Activated T-cell treated with anti-CD3 and anti-CD28 coated beads, Interleukin-2, amount 50 U/mL, for 72 hours (primary cell): ENCODE measurements around the gene CCDC197. TPM values are rescaled to one million over a fixed set of nuclear protein-coding genes. Genes with fewer than 3 reads are reported as not detected.
A peak's percentile ranks its signal among the peaks of the same experiment; 100 is the strongest.

Experiments used
- ATAC-seq, 2 donors: fragments of 150-1000 bp; cut with Tn5 transposase; replicated peaks in 1 of 2; 2 replicates each; pipeline ENCODE4 v1.10.0; 2021; ENCODE audit warnings: moderate library complexity in 2 of 2, mild to moderate bottlenecking in 1 of 2
- DNase-seq, 2 donors: peaks; one replicate each; pipeline ENCODE4 v3.0.0; 2021 to 2022; ENCODE audit warnings: mixed read lengths in 1 of 2
- H3K27ac Mint-ChIP-seq: one replicate; pipeline ENCODE4 v1.8.0; 2022; ENCODE audit warnings: mild to moderate bottlenecking, moderate library complexity, mixed read lengths
- H3K27me3 Mint-ChIP-seq: one replicate; pipeline ENCODE4 v1.8.0; 2022; ENCODE audit warnings: low read depth, mixed read lengths
- H3K36me3 Mint-ChIP-seq, 2 donors: one replicate each; pipeline ENCODE4 v1.8.0; 2022; ENCODE audit warnings: mixed read lengths in 2 of 2, mild to moderate bottlenecking in 1 of 2; ENCODE audit not compliant: insufficient read depth in 2 of 2
- H3K4me1 Mint-ChIP-seq: one replicate; pipeline ENCODE4 v1.8.0; 2022; ENCODE audit warnings: low read depth, mixed read lengths
- H3K4me3 Mint-ChIP-seq, 2 donors: one replicate each; pipeline ENCODE4 v1.8.0; 2022; ENCODE audit warnings: mild to moderate bottlenecking in 2 of 2, mixed read lengths in 2 of 2, moderate library complexity in 2 of 2
- H3K9me3 Mint-ChIP-seq, 2 donors: one replicate each; pipeline ENCODE4 v1.8.0; 2022; ENCODE audit warnings: mixed read lengths in 2 of 2
- total RNA-seq, 2 donors: library from RNA; stranded (reverse); gene quantifications; one replicate each; pipeline ENCODE4 v1.2.3, GENCODE V29; 2022

The CCDC197 gene
- total RNA-seq, 2 donors from 2014 or later = 1.6 to 2.2 TPM

DNA sequence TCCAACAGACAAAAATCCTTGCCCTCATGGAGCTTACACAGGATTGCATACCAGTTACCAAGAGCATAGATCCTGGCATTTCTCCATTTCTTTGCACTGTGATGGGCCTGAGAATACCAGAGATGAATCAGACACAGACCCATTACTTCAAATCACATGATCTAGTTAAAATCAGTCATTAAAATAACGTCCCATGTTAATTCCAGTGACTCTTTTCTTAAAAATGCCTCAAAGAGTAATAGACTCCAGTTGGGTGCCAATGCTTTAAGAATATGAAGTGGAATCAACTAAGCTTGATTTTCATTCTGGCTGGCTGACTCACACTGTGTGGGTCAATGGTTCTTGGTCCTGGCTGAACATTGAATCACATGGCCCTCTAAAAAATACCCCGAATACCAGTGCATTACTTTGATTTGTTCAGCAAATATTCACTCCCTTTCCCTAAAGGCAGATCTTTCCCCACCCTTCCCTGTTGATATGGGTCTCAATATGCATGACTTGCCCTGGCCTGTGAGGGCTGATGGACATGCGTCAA lies 31.7 kb upstream of the CCDC197 start:
- peak overlapping the region; percentile 15 for H3K27ac Mint-ChIP-seq
- H3K36me3 Mint-ChIP-seq = peaks cover 10 to 16% of the 10 kb centered on the region in 2 donors
- DNase-seq (no peak), ATAC-seq (no peak)
- H3K4me3 Mint-ChIP-seq = peak overlapping the region in 1 of 2 donors; percentile 75
- H3K9me3 Mint-ChIP-seq = peaks cover 6% of the 10 kb centered on the region in 2 donors
- peaks cover 90% of the 10 kb centered on the region for H3K4me1 Mint-ChIP-seq
- H3K27me3 Mint-ChIP-seq = no peaks in the 10 kb centered on the region

DNA sequence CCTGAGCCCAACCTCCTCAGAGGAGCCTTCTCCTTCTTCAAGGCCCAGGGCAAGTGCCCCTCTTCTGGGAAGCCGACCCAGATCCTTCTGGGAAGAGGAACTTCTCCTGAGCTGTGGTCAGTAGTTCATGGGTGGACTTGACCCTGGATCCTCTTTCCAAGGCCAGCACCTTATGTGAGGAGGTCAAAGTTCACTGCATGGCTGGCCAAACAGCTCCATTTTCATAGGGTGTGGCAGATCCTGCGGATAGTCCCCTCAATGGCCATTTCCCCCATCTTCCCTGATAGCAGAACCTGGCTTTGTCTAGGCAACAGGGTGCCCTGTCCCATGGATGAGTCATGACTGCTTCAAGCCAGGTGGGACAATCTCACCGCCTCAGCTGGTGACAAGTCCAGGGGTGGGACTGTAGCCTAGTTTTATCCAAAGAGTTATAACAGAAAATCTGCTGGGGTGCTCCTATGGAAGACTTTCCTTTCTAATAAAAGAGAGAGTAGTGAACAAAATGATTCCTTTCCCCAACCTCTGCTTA lies 31.1 kb upstream of the CCDC197 start:
- H3K36me3 Mint-ChIP-seq = peaks cover 10 to 16% of the 10 kb centered on the region in 2 donors
- H3K4me1 Mint-ChIP-seq = peaks cover 90% of the 10 kb centered on the region
- no peak overlapping the region for H3K27ac Mint-ChIP-seq
- peaks cover 6% of the 10 kb centered on the region in 2 donors for H3K9me3 Mint-ChIP-seq
- ATAC-seq (no peak), DNase-seq (no peak)
- no peaks in the 10 kb centered on the region for H3K27me3 Mint-ChIP-seq
- H3K4me3 Mint-ChIP-seq = no peak overlapping the region

DNA sequence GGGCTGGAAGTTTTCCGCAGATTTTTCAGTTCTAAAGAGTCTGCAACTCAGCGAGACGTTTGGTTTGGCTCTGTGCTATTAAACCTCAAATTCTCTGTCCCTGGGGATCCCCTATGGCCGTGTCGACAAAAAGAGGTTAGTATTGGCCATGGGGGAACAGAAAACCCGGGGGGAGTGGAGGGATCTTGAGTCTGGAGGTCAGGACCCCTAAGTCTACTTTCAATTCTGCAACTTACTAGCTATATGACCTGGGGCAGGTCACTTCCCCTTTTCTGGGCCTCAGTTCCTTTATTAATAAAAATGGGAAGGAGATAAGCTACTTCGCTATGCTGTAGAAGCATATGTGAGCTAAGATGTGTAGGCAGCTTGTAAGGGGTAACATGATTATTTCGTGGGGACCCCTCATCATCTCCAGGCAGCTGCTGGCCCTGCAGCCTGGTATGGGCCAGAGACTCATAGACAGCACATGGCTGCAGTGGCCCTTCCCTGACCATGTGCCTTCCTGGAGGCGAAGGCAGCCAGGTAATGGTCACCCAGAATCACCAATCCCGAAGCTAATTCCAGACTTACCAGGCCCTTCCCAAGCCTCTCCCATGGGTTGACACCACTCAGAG lies 29.4 kb upstream of the CCDC197 start:
- Mint-ChIP-seq H3K36me3 (peaks cover 8 to 11% of the 10 kb centered on the region in 2 donors), H3K27me3 (no peaks in the 10 kb centered on the region), H3K4me3 (no peak overlapping the region), H3K4me1 (peaks cover 90% of the 10 kb centered on the region), H3K27ac (no peak overlapping the region), H3K9me3 (peaks cover 6% of the 10 kb centered on the region in 2 donors)
- ATAC-seq (no peak), DNase-seq (no peak)

DNA sequence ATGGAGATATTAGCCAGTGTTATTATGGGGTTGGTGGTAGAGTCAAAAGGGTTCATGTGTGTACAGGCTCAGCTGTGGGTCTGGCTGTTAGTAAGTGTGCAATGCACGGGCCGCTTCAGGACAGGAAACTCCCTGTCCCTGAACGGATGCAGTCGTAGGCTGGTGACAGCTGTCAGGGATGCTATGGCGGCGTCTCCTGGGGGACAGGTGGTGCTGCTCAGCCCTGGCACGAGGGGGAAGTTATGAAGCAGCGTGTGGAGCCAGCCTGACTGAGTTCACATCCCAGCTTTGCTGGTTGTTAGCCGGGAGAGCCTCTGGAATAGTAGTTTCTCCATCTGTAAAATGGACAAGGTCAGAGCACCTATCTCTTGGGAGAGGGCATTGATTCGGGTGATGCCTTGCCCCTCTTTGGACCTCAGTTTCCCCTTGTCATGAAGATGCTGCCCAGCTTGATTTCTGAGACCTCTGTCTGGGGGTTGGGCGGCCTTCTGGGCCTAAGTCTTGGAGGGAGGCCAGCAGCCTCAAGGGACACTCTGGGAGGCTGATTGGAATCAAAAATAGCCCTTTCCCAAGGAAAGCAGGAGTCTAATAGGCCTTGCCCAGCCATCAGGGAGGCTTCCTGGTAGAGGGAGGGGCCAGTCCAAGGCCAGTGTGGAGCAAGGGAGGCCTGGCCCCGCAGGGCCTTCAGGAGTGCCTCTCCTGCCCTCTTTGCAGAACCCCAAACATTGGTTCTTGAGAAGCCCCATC lies 27.8 kb upstream of the CCDC197 start:
- ATAC-seq = no peak
- no peak for DNase-seq
- H3K27me3 Mint-ChIP-seq = no peaks in the 10 kb centered on the region
- H3K9me3 Mint-ChIP-seq = peaks cover 6% of the 10 kb centered on the region in 2 donors
- H3K4me1 Mint-ChIP-seq = peaks cover 90% of the 10 kb centered on the region
- H3K4me3 Mint-ChIP-seq = peak overlapping the region in 1 of 2 donors; percentile 36
- H3K27ac Mint-ChIP-seq = no peak overlapping the region
- H3K36me3 Mint-ChIP-seq = peaks cover 8 to 16% of the 10 kb centered on the region in 2 donors

DNA sequence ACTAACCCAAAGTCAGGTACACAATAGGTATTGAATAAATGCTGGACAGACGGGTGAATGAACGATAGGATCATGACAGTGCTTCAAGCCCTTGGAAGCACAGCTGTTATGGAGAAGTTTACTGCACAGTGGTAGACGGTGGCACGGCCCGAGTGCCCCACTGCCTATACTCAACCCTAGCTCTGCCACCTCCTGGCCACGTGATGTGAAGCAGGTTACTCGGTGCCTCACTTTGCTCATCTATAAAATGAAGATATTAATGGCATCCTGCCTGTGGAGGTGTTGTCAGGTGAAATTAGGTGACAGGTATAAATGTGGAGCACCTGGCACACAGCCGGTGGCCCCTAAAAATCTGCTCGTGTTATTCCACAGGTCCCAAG lies 26.5 kb upstream of the CCDC197 start:
- peak overlapping the region; percentile 86 for H3K4me3 Mint-ChIP-seq
- peak overlapping the region; percentile 85 for H3K27ac Mint-ChIP-seq
- H3K4me1 Mint-ChIP-seq = peaks cover 90% of the 10 kb centered on the region
- DNase-seq (peak; percentile 76), ATAC-seq (peak; percentile 63 to 64)
- no peaks in the 10 kb centered on the region for H3K9me3 Mint-ChIP-seq
- no peaks in the 10 kb centered on the region for H3K27me3 Mint-ChIP-seq
- H3K36me3 Mint-ChIP-seq = peaks cover 1 to 11% of the 10 kb centered on the region in 2 donors

DNA sequence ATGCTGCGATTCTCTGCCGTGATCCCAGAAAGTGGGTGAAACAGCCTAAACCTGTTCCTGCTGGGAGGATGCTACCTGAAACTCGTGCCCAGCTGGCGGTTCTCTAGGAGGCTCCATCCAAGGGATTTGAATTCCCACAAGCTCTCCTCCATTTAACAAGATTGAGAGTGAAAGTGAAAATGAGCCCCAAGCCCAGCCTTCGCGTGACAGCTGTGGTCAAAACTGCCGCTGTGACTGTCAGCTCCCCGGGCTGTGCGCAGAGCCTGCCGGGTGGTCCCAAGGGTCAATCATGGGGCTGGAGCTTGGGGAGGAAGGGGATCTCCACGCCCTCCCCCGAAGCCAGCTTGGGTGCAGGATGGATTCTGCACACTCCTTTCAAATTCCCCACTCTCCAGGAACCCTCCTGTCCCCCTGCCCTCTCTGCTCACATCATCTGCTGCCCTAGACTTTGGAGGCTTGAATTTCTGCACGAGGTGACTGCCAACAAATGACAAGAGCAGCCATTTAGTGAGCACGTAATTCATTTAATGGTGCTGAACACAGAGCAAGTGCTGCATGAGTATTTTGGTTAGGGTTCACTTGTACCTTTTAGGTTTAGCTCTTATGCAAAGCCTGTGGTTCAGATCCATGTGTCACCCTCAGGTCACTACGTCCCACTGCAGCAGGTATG lies 26.0 kb upstream of the CCDC197 start:
- H3K4me3 Mint-ChIP-seq = peak overlapping the region; percentile 86
- H3K9me3 Mint-ChIP-seq = peaks cover 1 to 2% of the 10 kb centered on the region in 2 donors
- ATAC-seq (peak; percentile 68 to 76), DNase-seq (peak; percentile 78 to 84)
- H3K27me3 Mint-ChIP-seq = no peaks in the 10 kb centered on the region
- peaks cover 90% of the 10 kb centered on the region for H3K4me1 Mint-ChIP-seq
- H3K27ac Mint-ChIP-seq = peak overlapping the region; percentile 85
- peaks cover 4 to 16% of the 10 kb centered on the region in 2 donors for H3K36me3 Mint-ChIP-seq

DNA sequence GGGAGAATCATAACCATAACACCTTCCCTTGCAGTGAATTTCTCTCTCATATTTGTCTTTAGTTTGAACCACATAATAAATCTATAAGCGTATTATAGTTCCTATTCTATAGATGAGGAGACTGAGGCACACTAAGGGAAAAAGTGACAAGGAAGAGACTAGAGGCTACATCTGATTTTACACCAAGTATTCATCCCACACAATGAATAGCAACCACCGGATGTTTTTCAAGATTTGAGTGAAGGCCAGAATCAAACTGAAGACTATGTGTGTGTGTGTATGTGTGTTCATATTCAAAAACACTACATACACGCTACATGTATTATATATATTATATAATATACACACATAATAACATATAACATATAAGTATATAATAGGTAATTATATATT lies 25.5 kb upstream of the CCDC197 start:
- Mint-ChIP-seq H3K36me3 (peaks cover 4 to 18% of the 10 kb centered on the region in 2 donors), H3K9me3 (peaks cover 1 to 3% of the 10 kb centered on the region in 2 donors), H3K27ac (peak overlapping the region; percentile 85), H3K27me3 (no peaks in the 10 kb centered on the region), H3K4me3 (peak overlapping the region; percentile 86), H3K4me1 (peaks cover 90% of the 10 kb centered on the region)
- ATAC-seq = peak; percentile 32 to 38
- no peak for DNase-seq

DNA sequence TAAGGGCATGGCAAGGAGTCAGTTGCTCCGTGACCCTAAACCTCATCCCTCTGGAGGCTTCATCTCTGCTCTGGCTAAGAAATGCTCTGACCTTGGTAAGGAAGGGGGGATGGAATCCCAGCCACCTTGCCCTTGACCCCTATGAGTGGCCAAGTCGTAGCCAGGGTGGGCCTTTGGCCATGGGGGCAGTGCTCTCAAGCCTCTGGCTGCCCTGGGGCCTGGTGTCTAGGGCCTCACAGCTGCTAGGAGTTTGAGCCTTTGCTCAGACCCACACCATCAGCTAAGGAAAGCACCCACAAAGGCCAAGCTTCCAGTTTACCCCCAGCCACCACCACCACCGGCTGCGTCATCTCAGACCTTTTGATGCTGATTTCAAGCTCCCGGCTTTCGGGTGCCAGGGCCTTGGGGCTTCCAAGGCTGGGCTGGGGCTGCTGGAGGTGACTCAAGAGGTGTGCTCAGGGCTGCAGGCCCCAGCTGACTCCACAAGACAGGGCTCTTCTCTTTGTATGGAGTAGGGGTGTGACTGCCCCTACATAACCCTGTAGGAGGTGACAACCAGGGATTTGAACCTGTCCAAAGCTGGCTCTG lies 24.4 kb upstream of the CCDC197 start:
- Mint-ChIP-seq H3K27me3 (no peaks in the 10 kb centered on the region), H3K4me3 (peak overlapping the region; percentile 70 to 71), H3K4me1 (peaks cover 92% of the 10 kb centered on the region), H3K27ac (peak overlapping the region; percentile 92), H3K9me3 (peaks cover 1 to 6% of the 10 kb centered on the region in 2 donors), H3K36me3 (peaks cover 6 to 24% of the 10 kb centered on the region in 2 donors)
- peak; percentile 24 to 32 for ATAC-seq
- peak; percentile 69 to 71 for DNase-seq

DNA sequence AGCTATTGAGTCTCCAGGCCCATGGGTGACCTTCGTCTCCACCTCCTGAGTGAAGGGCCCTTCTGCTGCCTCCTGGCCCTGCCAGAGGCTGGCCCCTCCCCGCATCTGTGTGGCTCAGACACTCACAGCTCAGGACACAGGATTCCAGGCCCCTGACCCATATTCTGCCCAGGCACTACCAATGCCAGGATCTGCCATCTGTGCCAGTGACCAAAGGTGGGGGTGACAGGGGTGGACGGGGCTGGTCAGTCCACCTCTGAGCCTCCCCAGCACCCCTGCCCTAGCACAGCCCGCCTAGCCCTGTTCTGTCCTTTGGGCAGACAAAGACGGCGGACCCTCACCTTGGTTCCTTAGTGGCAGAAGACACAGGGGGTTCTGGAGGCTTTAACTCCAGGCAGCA lies 23.5 kb upstream of the CCDC197 start:
- H3K27me3 Mint-ChIP-seq = no peaks in the 10 kb centered on the region
- peaks cover 100% of the 10 kb centered on the region for H3K4me1 Mint-ChIP-seq
- H3K9me3 Mint-ChIP-seq = peaks cover 1 to 6% of the 10 kb centered on the region in 2 donors
- ATAC-seq = no peak
- H3K27ac Mint-ChIP-seq = no peak overlapping the region
- H3K4me3 Mint-ChIP-seq = peak overlapping the region; percentile 55 to 80
- no peak for DNase-seq
- H3K36me3 Mint-ChIP-seq = peaks cover 6 to 29% of the 10 kb centered on the region in 2 donors

DNA sequence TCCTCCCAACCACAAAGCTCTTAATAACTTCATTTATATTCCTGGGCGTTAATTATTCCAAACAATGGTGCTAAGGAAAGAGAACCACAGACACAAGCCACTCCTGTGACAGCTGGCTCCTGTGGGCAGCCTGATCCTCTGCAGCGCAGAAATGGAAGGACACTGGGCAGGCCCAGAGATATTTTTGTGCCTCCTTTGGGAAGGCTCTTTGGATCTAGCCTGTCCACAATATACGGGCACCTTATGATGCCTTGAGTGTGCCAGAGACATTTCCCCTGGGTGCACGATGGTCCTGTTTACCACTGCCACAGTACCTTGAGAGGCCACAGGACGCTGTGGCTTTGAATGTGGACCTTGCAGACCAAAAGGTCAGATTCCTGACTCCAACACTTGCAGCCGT lies 22.8 kb upstream of the CCDC197 start:
- ATAC-seq (no peak), DNase-seq (no peak)
- H3K36me3 Mint-ChIP-seq = peaks cover 6 to 29% of the 10 kb centered on the region in 2 donors
- H3K4me1 Mint-ChIP-seq = peaks cover 100% of the 10 kb centered on the region
- H3K27ac Mint-ChIP-seq = peak overlapping the region; percentile 86
- peaks cover 1 to 6% of the 10 kb centered on the region in 2 donors for H3K9me3 Mint-ChIP-seq
- H3K4me3 Mint-ChIP-seq = peak overlapping the region; percentile 55 to 80
- no peaks in the 10 kb centered on the region for H3K27me3 Mint-ChIP-seq

DNA sequence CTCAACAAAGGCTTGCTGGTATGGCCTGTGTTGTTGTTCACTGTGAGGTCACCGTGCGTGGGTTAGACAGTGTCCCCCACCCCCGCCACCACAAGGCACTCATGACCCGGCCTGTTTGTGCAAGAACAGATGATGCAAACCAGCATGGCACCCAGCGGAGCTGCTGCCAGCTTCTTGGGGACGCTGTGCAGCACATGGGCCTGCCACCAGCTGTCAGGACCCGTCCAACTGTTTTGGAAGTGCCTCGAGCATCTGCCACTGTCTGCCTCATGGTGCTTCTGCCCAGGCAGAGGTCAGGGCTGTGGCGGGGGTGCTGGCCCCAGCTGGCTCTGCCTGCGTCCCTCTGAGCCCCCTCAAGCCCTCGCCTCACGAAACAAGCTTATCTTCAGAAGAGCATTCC lies 22.3 kb upstream of the CCDC197 start:
- peaks cover 1 to 6% of the 10 kb centered on the region in 2 donors for H3K9me3 Mint-ChIP-seq
- H3K4me3 Mint-ChIP-seq = peak overlapping the region; percentile 80 to 82
- DNase-seq (peak in 1 of 2 donors; percentile 24), ATAC-seq (no peak)
- H3K27me3 Mint-ChIP-seq = no peaks in the 10 kb centered on the region
- H3K4me1 Mint-ChIP-seq = peaks cover 100% of the 10 kb centered on the region
- peaks cover 6 to 29% of the 10 kb centered on the region in 2 donors for H3K36me3 Mint-ChIP-seq
- H3K27ac Mint-ChIP-seq = no peak overlapping the region

DNA sequence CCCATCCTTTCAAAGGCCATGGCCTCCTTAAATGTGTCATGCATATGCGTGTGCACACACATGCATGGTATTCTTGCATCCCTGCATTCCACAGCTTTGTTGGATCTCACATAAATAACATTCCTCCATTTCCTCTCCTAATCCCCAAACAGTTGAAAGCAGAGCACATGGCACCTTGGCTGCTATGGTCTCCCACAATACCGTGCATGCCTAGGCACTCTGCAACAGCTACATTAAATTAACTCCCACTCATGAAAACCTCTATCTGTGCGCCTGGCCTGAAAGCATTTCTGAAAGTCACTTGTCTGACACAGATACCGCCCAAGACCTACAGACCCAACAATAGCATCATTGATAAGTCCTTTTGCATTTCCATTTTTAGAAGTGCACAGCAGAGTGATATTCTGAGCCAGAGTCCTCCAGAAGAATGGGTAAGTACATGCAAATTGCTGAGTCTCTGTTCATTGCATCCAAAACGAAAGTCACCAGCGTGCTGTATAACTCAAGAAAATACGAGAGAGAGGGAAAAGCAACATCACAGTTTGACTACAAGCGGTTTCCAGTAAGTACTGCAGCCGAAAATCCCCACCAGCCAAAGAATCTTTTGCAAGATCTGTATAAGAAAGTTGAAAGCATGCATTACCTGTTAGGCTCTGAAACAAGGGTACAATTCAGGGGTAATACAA lies 21.2 kb upstream of the CCDC197 start:
- ATAC-seq = peak; percentile 26 to 38
- peaks cover 1 to 6% of the 10 kb centered on the region in 2 donors for H3K9me3 Mint-ChIP-seq
- DNase-seq = peak in 1 of 2 donors; percentile 59
- H3K4me3 Mint-ChIP-seq = peak overlapping the region; percentile 80 to 82
- H3K4me1 Mint-ChIP-seq = peaks cover 100% of the 10 kb centered on the region
- peak overlapping the region; percentile 92 for H3K27ac Mint-ChIP-seq
- peaks cover 11 to 29% of the 10 kb centered on the region in 2 donors for H3K36me3 Mint-ChIP-seq
- H3K27me3 Mint-ChIP-seq = no peaks in the 10 kb centered on the region
